Renal cortex interstitium (tissue), 15 donors: ENCODE results near the gene SSBP3. TPM values are rescaled to one million over a fixed set of nuclear protein-coding genes. Genes with fewer than 3 reads are reported as not detected.
"Not testable (repeated sequence)": the region's sequence is repeated elsewhere in the genome, so short reads cannot be mapped to it uniquely, and the experiment has no call there.

ENCODE experiments used
- DNase-seq, 11 donors: peaks; one replicate each; pipeline ENCODE4 v3.0.0-alpha.2; 2013; ENCODE audit warnings: low read depth in 9 of 11, low spot score in 4 of 11; ENCODE audit errors: extremely low read depth in 1 of 11
- long read RNA-seq, 16 experiments: transcript quantifications; one replicate each; lab custom pipeline, GENCODE V29; 2026
- polyA plus RNA-seq, 3 donors: library from polyadenylated mRNA; unstranded; fragments of 120-200 nt; gene quantifications; one replicate each; pipeline ENCODE4 v1.2.1, GENCODE V29; 2013; ENCODE audit not compliant: insufficient read length in 3 of 3

SSBP3 gene
- polyA plus RNA-seq, result 100 to 1,000 TPM; 119 to 124 (median 120) TPM
- long read RNA-seq, donor 1, partial matches to known transcripts, result 0 of 5 reads
- long read RNA-seq, donor 1, other reads (novel, unspliced or antisense), result 0 of 5 reads
- long read RNA-seq, donor 2, transcript SSBP3-203 (17 exons, 1,578 nt), result major isoform, 6 of 16 reads
- long read RNA-seq, donor 2, partial matches to known transcripts, result 5 of 16 reads
- long read RNA-seq, donor 2, other reads (novel, unspliced or antisense), result 0 of 16 reads
- long read RNA-seq, donor 3, transcript SSBP3-203 (17 exons, 1,578 nt), result major isoform, 8 of 18 reads
- long read RNA-seq, donor 3, transcript SSBP3-204 (18 exons, 2,077 nt), result major isoform, 8 of 18 reads
- long read RNA-seq, donor 3, partial matches to known transcripts, result 0 of 18 reads
- long read RNA-seq, donor 3, other reads (novel, unspliced or antisense), result 0 of 18 reads
- long read RNA-seq, donor 4, transcript SSBP3-203 (17 exons, 1,578 nt), result major isoform, 10 of 12 reads
- long read RNA-seq, donor 4, partial matches to known transcripts, result 0 of 12 reads
- long read RNA-seq, donor 4, other reads (novel, unspliced or antisense), result 0 of 12 reads
- long read RNA-seq, donor 5, result 0 reads
- long read RNA-seq, donor 6, transcript SSBP3-203 (17 exons, 1,578 nt), result major isoform, 6 of 9 reads
- long read RNA-seq, donor 6, partial matches to known transcripts, result 0 of 9 reads
- long read RNA-seq, donor 6, other reads (novel, unspliced or antisense), result 0 of 9 reads
- long read RNA-seq, donor 7, transcript SSBP3-203 (17 exons, 1,578 nt), result major isoform, 5 of 8 reads
- long read RNA-seq, donor 7, partial matches to known transcripts, result 0 of 8 reads
- long read RNA-seq, donor 7, other reads (novel, unspliced or antisense), result 0 of 8 reads
- long read RNA-seq, donor 8, transcript SSBP3-203 (17 exons, 1,578 nt), result major isoform, 7 of 14 reads
- long read RNA-seq, donor 8, partial matches to known transcripts, result 0 of 14 reads
- long read RNA-seq, donor 8, other reads (novel, unspliced or antisense), result 0 of 14 reads
- long read RNA-seq, donor 9, transcript SSBP3-204 (18 exons, 2,077 nt), result major isoform, 6 of 11 reads
- long read RNA-seq, donor 9, partial matches to known transcripts, result 0 of 11 reads
- long read RNA-seq, donor 9, other reads (novel, unspliced or antisense), result 0 of 11 reads
- long read RNA-seq, donor 10, partial matches to known transcripts, result 0 of 8 reads
- long read RNA-seq, donor 10, other reads (novel, unspliced or antisense), result 0 of 8 reads
- long read RNA-seq, donor 11, transcript SSBP3-203 (17 exons, 1,578 nt), result major isoform, 6 of 16 reads
- long read RNA-seq, donor 11, partial matches to known transcripts, result 6 of 16 reads
- long read RNA-seq, donor 11, other reads (novel, unspliced or antisense), result 0 of 16 reads
- long read RNA-seq, donor 12, transcript SSBP3-203 (17 exons, 1,578 nt), result major isoform, 6 of 6 reads
- long read RNA-seq, donor 12, partial matches to known transcripts, result 0 of 6 reads
- long read RNA-seq, donor 12, other reads (novel, unspliced or antisense), result 0 of 6 reads
- long read RNA-seq, donor 13, transcript SSBP3-203 (17 exons, 1,578 nt), result major isoform, 5 of 10 reads
- long read RNA-seq, donor 13, partial matches to known transcripts, result 0 of 10 reads
- long read RNA-seq, donor 13, other reads (novel, unspliced or antisense), result 0 of 10 reads
- long read RNA-seq, donor 14, transcript SSBP3-203 (17 exons, 1,578 nt), result major isoform, 6 of 9 reads
- long read RNA-seq, donor 14, partial matches to known transcripts, result 0 of 9 reads
- long read RNA-seq, donor 14, other reads (novel, unspliced or antisense), result 0 of 9 reads
- long read RNA-seq, donor 15, partial matches to known transcripts, result 0 of 5 reads
- long read RNA-seq, donor 15, other reads (novel, unspliced or antisense), result 0 of 5 reads
- long read RNA-seq, donor 16, transcript SSBP3-203 (17 exons, 1,578 nt), result major isoform, 27 of 45 reads
- long read RNA-seq, donor 16, transcript SSBP3-204 (18 exons, 2,077 nt), result minor isoform, 12 of 45 reads
- long read RNA-seq, donor 16, partial matches to known transcripts, result 5 of 45 reads
- long read RNA-seq, donor 16, other reads (novel, unspliced or antisense), result 0 of 45 reads

DNA sequence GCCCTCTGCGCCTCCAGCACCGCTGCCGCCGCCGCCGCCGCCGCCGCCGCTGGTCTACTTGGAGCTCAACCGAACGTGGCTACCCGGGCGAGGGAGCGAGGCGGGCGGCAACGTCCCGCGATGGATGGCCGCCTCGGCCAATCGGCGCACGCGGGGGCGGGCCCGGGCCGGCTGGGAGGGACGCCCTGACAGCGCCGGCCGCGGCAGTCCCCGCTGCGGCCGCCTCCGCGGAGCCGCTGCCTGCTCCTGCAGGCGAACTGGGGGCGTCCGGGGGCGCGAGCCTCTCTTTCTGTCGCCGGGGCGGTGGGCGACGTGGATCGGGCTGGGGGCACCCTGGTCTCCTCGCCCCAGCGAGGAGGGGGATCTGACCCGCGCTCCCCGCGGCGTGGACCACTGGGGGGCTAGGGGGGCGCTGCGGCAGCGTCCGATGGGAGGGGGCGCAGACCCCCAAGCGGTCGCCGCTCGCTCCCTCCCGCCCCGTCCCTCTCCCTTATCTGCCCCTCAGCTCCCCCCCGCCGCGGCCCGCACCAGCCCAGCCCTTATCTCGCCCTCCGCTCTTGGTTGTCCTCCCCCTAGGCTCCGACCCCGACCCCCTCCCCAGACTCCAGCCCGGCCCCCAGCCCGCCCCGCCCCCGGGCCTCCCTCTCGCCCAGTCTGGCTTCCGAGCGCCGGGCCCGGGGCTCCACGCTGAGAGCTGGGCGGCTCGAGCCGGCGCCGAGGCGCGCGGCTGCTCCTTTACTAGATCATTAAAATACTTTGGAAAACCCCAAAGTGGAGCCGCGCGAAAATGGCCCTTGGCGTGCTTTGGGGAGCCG, at the start of gene SSBP3:
TSS of gene SSBP3 (minus strand) at position 56 of the 815 bp plus-strand sequence.
- DNase-seq, result peak in 10 of 11 donors; percentile 78 to 95 (median 92)

DNA sequence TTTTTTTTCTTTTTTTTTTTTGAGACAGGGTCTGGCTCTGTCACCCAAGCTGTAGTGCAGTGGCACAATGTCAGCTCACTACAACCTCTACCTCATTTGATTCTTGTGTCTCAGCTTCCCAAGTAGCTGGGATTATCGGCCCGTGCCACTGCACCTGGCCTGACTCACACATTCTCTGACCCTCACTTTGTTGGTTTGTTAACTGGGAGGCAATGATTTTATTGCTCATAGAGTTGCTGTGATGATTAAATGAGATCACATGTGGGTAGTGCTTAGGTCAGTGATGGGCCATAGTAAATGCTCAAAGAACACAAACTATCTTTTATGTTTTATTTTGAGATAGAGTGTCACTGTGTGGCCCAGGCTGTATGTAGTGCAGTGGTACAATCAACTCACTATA, 47.3 kb upstream of the SSBP3 start:
- DNase-seq, result no peak

GRCh38 chr1:54453022-54453421, 46.8 kb upstream of the SSBP3 start:
- no peak for DNase-seq

GRCh38 chr1:54449431-54449830, 43.2 kb upstream of the SSBP3 start:
- DNase-seq, result not testable (repeated sequence)

DNA sequence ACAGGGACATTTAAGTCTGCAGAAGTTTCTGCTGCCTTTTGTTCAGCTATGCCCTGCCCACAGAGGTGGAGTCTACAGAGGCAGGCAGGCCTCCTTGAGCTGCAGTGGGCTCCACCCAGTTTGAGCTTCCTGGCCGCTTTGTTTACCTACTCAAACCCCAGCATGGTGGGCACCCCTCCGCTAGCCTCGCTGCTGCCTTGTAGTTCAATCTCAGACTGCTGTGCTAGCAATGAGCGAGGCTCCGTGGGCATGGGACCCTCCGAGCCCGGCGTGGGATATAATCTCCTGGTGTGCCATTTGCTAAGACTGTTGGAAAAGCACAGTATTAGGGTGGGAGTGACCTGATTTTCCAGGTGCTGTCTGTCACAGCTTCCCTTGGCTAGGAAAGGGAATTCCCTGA, 42.6 kb upstream of the SSBP3 start:
- not testable (repeated sequence) for DNase-seq

- DNase-seq, result not testable (repeated sequence)
Measured at GRCh38 chr1:54447081-54447480, 40.9 kb upstream of the SSBP3 start.

- no peak for DNase-seq
Measured at GRCh38 chr1:54442185-54442584, 36.0 kb upstream of the SSBP3 start.

GRCh38 chr1:54439550-54440223, 33.5 kb upstream of the SSBP3 start:
- DNase-seq, result no peak

GRCh38 chr1:54437783-54438182, 31.6 kb upstream of the SSBP3 start:
- no peak for DNase-seq

DNA sequence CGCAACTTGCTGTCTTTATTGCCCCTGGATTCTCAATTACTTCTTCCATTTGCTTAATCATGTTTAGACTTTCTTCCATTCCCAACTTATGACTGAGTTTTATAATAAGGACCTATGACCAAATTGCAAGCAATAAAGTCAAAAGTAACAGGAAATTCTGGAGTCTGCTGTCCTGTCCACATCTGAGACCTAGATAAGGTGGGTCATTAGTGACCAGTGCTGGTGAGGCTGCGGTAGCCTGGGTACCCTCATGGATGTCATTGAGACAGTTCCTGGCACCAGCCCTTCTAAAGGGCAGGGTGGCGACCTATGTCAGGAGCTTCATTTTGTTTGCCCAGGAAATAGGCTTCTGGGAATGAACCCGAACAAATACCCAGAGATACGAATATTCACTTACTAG, 30.6 kb upstream of the SSBP3 start:
- no peak for DNase-seq

DNA sequence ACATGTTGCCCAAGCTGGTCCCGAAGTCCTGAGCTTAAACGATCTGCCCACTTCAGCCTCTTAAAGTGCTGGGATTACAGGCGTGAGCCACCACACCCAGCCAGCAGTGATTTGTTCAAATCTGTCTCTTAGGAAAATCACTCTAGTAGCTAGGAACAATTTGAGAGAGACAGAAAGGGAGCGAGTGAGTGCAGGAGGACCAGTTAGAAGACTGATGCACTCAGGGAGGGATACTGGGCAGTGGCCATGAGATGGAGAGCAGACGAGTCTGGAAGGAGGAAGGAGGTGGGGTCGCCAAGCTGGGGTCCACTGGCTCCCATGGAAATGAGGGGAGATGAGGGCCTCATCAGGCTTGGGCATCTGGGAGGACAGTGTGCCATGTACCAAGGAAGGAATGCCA, 23.6 kb upstream of the SSBP3 start:
- no peak for DNase-seq

DNA sequence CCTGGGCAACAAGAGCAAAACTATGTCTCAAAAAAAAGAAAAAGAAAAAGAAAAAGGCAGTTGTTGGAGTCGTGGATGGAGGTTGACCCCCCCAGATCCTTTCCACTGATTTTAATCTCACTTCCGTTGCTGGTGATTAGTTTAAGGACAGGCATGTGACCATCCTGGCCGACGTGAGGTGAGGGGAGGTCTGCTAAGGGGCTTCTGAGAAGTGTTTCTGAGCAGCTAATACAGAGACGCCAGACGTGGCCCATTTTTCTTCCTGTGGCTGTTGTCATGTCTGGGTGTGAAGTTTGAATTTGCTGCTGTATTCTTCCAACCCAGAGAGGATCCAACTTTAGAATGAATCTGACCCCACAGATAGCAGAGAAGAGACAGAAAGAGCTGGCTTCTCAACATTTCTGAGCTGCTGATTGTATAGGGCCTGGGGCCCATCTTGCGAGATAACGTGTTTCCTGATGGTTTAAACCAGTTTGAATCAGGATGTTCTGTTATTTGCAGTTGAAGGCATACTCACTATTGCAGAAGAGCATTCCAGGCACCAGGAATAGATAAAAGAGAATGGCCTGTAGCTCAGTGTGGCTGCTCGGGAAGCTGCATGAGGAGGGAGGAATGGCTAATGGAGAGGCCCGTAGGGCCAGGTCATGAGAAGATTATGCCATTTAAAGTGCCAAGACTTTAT, 22.8 kb upstream of the SSBP3 start:
- DNase-seq, result no peak

GRCh38 chr1:54425152-54425584, 19.0 kb upstream of the SSBP3 start:
- no peak for DNase-seq

GRCh38 chr1:54424398-54424797, 18.2 kb upstream of the SSBP3 start:
- DNase-seq, result no peak

DNA sequence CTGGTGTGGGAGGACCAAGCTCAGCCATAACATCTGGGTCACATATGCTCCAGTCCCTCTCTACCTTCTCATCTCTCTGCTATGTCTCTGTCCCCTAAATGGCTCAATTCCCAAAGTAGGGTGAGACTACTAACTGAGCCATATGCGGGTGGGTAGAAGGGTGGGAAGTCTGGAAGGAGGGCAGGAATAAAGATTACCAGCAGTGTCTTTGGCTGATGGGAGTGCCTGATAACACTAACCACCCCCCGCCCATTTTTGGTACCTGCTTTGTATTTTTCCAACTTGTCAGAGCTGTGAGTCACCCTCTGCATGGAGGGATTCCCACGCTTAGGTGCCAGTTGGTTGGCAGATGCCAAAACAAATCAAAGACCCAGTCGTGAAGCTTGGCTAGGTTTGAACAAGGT, 14.9 kb upstream of the SSBP3 start:
- DNase-seq, result no peak

DNA sequence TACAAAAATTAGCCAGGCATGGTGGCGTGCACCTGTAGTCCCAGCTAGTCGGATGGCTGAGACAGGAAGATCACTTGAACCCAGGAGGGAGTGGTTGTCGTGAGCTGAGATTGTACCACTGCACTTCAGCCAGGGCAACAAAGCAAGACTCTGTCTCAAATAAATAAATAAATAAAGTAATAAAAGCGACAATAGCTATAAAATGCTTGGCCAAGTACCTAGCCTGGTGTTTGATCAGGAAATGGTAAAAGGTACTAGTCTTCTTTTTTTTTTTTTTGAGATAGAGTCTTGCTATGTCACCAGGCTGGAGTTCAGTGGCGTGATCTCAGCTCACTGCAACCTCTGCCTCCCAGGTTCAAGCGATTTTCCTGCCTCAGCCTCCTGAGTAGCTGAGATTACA, 12.4 kb upstream of the SSBP3 start:
- not testable (repeated sequence) for DNase-seq
